B cell (primary cell): ENCODE results near the gene ARL6IP1.

ENCODE experiments used
- EZH2 ChIP-seq: IDR thresholded peaks from 2 replicates; pipeline ENCODE4 v1.6.1; 2012; ENCODE audit warnings: borderline replicate concordance, low read depth, mild to moderate bottlenecking, moderate library complexity, low read length; ENCODE audit not compliant: insufficient read depth, poor library complexity, severe bottlenecking
- TF ChIP-seq, protein P1 (sequence below): fragments of 200-600 bp; IDR thresholded peaks from one replicate; pipeline ENCODE4 v1.8.0; 2022; ENCODE audit warnings: antibody characterized with exemption, mild to moderate bottlenecking

DNA sequence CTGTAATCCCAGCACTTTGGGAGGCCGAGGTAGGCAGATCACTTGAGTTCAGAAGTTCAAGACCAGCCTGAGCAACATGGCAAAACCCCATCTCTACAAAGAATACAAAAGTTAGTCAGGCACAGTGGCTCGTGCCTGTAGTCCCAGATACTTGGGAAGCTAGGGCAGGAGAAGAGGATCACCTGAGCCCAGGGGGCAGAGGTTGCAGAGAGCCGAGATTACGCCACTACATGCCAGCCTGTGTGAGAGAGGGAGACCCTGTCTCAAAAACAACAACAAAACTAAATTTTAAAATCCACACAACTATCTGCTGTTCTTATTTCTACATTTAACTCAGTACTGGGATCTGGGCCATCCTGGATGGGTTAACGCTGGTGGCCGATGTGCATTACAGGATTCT lies 41.2 kb upstream of the ARL6IP1 start:
- TF ChIP-seq, protein P1, sequence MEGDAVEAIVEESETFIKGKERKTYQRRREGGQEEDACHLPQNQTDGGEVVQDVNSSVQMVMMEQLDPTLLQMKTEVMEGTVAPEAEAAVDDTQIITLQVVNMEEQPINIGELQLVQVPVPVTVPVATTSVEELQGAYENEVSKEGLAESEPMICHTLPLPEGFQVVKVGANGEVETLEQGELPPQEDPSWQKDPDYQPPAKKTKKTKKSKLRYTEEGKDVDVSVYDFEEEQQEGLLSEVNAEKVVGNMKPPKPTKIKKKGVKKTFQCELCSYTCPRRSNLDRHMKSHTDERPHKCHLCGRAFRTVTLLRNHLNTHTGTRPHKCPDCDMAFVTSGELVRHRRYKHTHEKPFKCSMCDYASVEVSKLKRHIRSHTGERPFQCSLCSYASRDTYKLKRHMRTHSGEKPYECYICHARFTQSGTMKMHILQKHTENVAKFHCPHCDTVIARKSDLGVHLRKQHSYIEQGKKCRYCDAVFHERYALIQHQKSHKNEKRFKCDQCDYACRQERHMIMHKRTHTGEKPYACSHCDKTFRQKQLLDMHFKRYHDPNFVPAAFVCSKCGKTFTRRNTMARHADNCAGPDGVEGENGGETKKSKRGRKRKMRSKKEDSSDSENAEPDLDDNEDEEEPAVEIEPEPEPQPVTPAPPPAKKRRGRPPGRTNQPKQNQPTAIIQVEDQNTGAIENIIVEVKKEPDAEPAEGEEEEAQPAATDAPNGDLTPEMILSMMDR = no peak
- TF ChIP-seq EZH2 = no peak
